Hematopoietic multipotent progenitor cell (in vitro differentiated cells): Measurements from ENCODE around the gene SNF8. TPM values are rescaled to one million over a fixed set of nuclear protein-coding genes. Genes with fewer than 3 reads are reported as not detected.

Experiments
- DNase-seq, 3 donors: peaks; one replicate each; pipeline ENCODE4 v3.0.0-alpha.2; 2011 to 2015; ENCODE audit warnings: low read depth in 2 of 3, low spot score in 2 of 3
- small RNA-seq: library from RNA; depleted of rRNA; stranded (forward); fragments of <200 nt; gene quantifications from one replicate; pipeline ENCODE3, GENCODE V24; 2012
- total RNA-seq: library from RNA; depleted of rRNA; stranded (reverse); fragments of >200 nt; gene quantifications from one replicate; pipeline ENCODE4 v1.2.3, GENCODE V29; 2012

The SNF8 gene
- total RNA-seq, 1 donor = 43.4 TPM

DNA sequence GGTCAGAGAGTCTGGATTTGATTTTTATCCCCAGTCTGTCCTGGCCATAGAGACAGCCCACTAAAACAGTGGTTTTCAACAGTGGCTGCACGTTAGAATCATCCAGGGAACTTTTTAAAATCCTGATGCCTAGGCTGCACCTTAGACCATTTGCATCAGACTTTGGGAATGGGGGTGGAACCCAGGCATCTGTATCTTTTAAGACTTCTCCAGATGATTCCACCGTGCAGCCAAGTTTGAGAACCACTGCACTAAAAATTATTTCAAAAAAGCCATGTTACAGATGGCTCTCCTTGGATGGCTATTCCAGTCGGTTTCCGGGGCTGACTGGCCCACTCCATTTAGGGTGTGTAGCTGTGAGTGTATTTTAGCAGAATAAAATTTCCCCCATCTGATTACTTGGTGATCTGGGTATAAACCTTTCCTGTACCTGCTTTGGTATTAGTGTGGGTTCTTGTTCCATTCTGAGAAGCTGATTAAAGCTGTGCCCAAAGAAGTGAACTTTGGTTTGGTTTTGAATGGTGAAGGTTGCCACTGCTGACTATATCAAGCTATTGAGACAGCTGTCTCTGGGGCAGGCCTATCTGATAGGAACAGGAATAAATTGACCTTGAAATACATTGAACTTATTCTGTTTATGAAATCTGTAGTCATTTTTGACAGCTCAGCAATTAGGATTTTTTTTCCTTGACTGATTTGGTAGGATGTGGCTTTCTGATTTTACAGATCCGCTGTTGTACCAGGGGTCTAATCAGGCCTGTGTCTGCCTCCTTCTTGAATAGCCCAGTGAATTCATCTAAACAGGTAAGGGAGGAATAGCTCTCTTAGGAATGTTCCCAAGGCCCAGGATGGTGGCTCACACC, 50.8 kb downstream of the SNF8 start:
- no peak for DNase-seq

DNA sequence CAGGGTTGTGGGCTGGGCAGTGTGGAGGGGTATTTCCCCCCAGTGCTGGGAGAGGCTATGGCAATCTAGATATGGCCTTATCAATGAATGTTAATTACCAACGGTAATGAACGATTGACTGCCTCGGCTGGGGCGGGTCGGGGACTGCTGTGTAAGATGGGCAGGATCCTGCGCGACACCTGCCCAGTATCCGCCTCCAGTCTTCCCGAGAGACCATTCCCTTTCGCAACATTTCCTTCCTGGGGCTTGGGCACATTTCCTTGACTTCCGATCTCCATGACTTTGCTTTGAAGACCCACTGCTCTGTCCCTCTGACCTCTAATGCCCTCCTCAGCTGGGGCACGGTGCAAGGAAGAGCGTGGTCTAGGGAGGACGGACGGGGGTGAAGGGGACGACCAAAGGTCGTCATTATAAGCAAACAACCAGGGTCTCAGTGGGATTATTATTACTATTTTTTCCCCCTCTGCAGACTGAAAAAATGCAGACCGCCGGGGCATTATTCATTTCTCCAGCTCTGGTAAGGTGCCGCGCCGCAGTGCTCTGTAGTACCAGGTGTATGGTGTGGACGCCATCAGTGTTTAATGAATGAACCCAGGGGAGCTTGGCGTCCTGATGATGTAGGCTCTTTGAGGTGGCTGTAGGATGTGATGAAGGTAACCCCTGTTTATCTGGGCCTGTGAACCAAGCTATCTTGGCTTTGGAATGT, 51.5 kb downstream of the SNF8 start:
- no peak for DNase-seq

GRCh38 chr17:48890086-48890485, 54.6 kb downstream of the SNF8 start:
- no peak for DNase-seq

DNA sequence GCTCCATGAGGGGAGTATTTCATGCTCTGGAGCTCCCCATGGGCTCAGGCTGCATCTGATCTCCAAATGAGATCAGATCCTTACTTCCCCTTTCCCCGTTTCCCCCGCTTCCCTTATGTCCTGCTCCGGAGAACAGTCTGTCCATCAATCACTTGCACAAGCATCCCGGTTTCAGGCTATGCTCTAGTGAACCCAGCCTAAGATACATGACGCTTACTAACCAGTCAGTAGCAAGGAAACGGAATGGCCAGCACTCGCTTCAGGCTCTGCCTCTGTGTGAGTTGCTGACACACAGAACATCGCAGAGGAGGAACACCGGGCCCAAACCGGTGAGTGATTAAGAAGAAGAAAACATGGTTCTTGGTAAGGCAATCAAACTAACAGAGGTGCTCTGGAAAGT, 61.5 kb downstream of the SNF8 start:
- DNase-seq = no peak

DNA sequence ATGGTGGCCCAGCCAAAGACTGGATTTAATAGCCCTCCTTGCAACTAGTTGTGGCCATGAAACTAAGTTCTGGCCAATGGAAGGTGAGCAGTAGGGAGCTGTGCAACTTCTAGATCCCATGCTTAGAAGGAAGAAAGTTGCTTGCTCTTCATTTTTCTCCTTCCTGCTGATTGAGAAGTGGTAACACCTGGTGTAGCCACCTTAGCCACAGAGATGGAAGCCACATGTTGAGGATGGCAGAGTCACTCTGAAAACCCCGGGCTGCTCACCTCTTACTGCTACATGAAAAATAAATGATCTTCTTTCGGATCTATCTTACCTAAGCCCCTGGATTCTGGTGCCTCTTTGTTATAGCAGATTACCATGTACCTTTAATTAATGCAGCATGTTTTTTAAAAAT, 62.4 kb downstream of the SNF8 start:
- DNase-seq = no peak

Small RNA genes within 50 kb of the gene (small RNA-seq; reads per million reads assigned to genes)
- gene AC068531.1 = not detected
- gene RF00263 = not detected
- not detected for gene RF01210
- not detected for gene RNU1-42P

Other genes starting within 250 kb of the SNF8 start
- not detected for gene PRAC1, start 222.3 kb downstream of the SNF8 start, total RNA-seq
- not detected for gene PRAC2, start 221.7 kb downstream of the SNF8 start, total RNA-seq
- gene HOXB13, start 216.1 kb downstream of the SNF8 start, total RNA-seq = not detected
- gene TTLL6, start 127.6 kb downstream of the SNF8 start, total RNA-seq = 1.1 TPM
- gene CALCOCO2, start 113.8 kb downstream of the SNF8 start, total RNA-seq = 75.7 TPM
- 47.7 TPM for gene ATP5MC1, start 52.1 kb downstream of the SNF8 start, total RNA-seq
- gene UBE2Z, start 36.4 kb downstream of the SNF8 start, total RNA-seq = 59.2 TPM
- not detected for gene GIP, start 23.8 kb upstream of the SNF8 start, total RNA-seq
- gene IGF2BP1, start 52.5 kb upstream of the SNF8 start, total RNA-seq = under 0.01 TPM
- not detected for gene B4GALNT2, start 187.9 kb upstream of the SNF8 start, total RNA-seq